Right renal cortex interstitium (tissue), 3 donors: ENCODE results near the gene HLX. TPM values are rescaled to one million over a fixed set of nuclear protein-coding genes. Genes with fewer than 3 reads are reported as not detected.

ENCODE experiments used
- DNase-seq, 3 donors: peaks; one replicate each; pipeline ENCODE4 v3.0.0-alpha.2; 2013; ENCODE audit warnings: low read depth in 3 of 3, low spot score in 2 of 3
- polyA plus RNA-seq, 3 donors: library from polyadenylated mRNA; unstranded; fragments of 120-200 nt; gene quantifications; one replicate each; pipeline ENCODE4 v1.2.1, GENCODE V29; 2013; ENCODE audit not compliant: insufficient read length in 3 of 3

Gene HLX
- polyA plus RNA-seq, 3 donors = 7.2 to 10.3 (median 9.4) TPM

- DNase-seq = no peak
These were observed 3.0 kb downstream of the HLX start for GRCh38 chr1:220882061-220882891.

GRCh38 chr1:220884109-220884980 lies 5.1 kb downstream of the HLX start:
- DNase-seq = no peak

GRCh38 chr1:220884981-220885918 lies 6.0 kb downstream of the HLX start:
- DNase-seq = no peak

- DNase-seq = no peak
These were observed 6.7 kb downstream of the HLX start for GRCh38 chr1:220885971-220886370.

GRCh38 chr1:220886470-220887201 lies 7.4 kb downstream of the HLX start:
- no peak for DNase-seq

- no peak for DNase-seq
These were observed 7.9 kb downstream of the HLX start for GRCh38 chr1:220887202-220887519.

GRCh38 chr1:220887520-220888416 lies 8.5 kb downstream of the HLX start:
- no peak for DNase-seq

GRCh38 chr1:220888417-220888986 lies 9.3 kb downstream of the HLX start:
- DNase-seq = no peak

- no peak for DNase-seq
These were observed 10.1 kb downstream of the HLX start for GRCh38 chr1:220889333-220889732.

- no peak for DNase-seq
These were observed 10.6 kb downstream of the HLX start for GRCh38 chr1:220889848-220890287.

GRCh38 chr1:220890602-220891001 lies 11.4 kb downstream of the HLX start:
- DNase-seq = no peak

- DNase-seq = no peak
These were observed 12.2 kb downstream of the HLX start for GRCh38 chr1:220891224-220892085.

- DNase-seq = no peak
These were observed 12.8 kb downstream of the HLX start for GRCh38 chr1:220892086-220892376.

GRCh38 chr1:220892997-220893700 lies 13.9 kb downstream of the HLX start:
- no peak for DNase-seq

- no peak for DNase-seq
These were observed 14.4 kb downstream of the HLX start for GRCh38 chr1:220893701-220894024.

GRCh38 chr1:220894025-220894923 lies 15.0 kb downstream of the HLX start:
- no peak for DNase-seq

GRCh38 chr1:220894924-220895256 lies 15.6 kb downstream of the HLX start:
- no peak for DNase-seq
